Body of pancreas (tissue), 4 donors: ENCODE data around the gene TMF1. TPM values are rescaled to one million over a fixed set of nuclear protein-coding genes. Genes with fewer than 3 reads are reported as not detected.

Experiments
- ATAC-seq: fragments of 150-250 bp; one replicate; pipeline ENCODE4 v1.9.1; 2016
- DNase-seq, 4 donors: peaks; one replicate each; pipeline ENCODE4 v3.0.0-alpha.2; 2019
- H3K27ac ChIP-seq, 4 donors: fragments of 200-600 bp; sonication (generic); 1 replicate in 3 of 4; 2 replicates in 1 of 4; pipeline versions ENCODE4 v1.5.1 to v1.6.1; 2016 to 2019; ENCODE audit warnings: mild to moderate bottlenecking in 1 of 4, mixed read lengths in 1 of 4, moderate library complexity in 1 of 4
- H3K27me3 ChIP-seq, 2 donors: fragments of 200-600 bp; sonication (generic); one replicate each; pipeline ENCODE4 v1.6.0; 2016; ENCODE audit warnings: mild to moderate bottlenecking in 1 of 2
- H3K36me3 ChIP-seq, 2 donors: fragments of 200-600 bp; sonication (generic); replicated peaks in 1 of 2; 2 replicates each; pipeline ENCODE4 v1.5.1; 2016; ENCODE audit warnings: low read depth in 2 of 2; ENCODE audit not compliant: insufficient read depth in 1 of 2
- H3K4me1 ChIP-seq: fragments of 200-600 bp; sonication (generic); one replicate; pipeline ENCODE4 v1.6.0; 2016
- H3K4me3 ChIP-seq, 2 donors: fragments of 200-600 bp; sonication (generic); 1 replicate in 1 of 2; 2 replicates in 1 of 2; pipeline ENCODE4 v1.5.1; 2016 to 2019
- H3K9me3 ChIP-seq, 3 donors: fragments of 200-600 bp; sonication (generic); 1 replicate in 2 of 3; 2 replicates in 1 of 3; pipeline ENCODE4 v1.5.1; 2016
- CTCF ChIP-seq, 7 experiments: fragments of 450-650 bp in 4 of 7; fragments of 200-600 bp in 3 of 7; sonication (generic) in 3 of 7; IDR thresholded peaks; one replicate each; pipeline ENCODE4 v1.5.1; 2016 to 2019; ENCODE audit warnings: antibody characterized with exemption in 7 of 7
- POLR2A ChIP-seq, 3 donors: fragments of 450-650 bp; IDR thresholded peaks; one replicate each; pipeline ENCODE4 v1.6.1; 2016; ENCODE audit warnings: antibody characterized with exemption in 3 of 3, mild to moderate bottlenecking in 2 of 3
- WGBS, 2 donors: methylation state at CpG; one replicate each; pipeline ENCODE4 v1.1.5; 2017; 5-methylcytosine and 5-hydroxymethylcytosine counted together
- intact Hi-C: fragments of 100-400 bp; cut with DNase I; formaldehyde crosslinking; loops from one replicate; pipeline ENCODE4 v1.15.1; 2023
- total RNA-seq, 2 donors: library from RNA; depleted of rRNA; stranded (reverse); fragments of >200 nt; gene quantifications; one replicate each; pipeline ENCODE4 v1.1.0, GENCODE V29; 2016

The TMF1 gene, protein sequence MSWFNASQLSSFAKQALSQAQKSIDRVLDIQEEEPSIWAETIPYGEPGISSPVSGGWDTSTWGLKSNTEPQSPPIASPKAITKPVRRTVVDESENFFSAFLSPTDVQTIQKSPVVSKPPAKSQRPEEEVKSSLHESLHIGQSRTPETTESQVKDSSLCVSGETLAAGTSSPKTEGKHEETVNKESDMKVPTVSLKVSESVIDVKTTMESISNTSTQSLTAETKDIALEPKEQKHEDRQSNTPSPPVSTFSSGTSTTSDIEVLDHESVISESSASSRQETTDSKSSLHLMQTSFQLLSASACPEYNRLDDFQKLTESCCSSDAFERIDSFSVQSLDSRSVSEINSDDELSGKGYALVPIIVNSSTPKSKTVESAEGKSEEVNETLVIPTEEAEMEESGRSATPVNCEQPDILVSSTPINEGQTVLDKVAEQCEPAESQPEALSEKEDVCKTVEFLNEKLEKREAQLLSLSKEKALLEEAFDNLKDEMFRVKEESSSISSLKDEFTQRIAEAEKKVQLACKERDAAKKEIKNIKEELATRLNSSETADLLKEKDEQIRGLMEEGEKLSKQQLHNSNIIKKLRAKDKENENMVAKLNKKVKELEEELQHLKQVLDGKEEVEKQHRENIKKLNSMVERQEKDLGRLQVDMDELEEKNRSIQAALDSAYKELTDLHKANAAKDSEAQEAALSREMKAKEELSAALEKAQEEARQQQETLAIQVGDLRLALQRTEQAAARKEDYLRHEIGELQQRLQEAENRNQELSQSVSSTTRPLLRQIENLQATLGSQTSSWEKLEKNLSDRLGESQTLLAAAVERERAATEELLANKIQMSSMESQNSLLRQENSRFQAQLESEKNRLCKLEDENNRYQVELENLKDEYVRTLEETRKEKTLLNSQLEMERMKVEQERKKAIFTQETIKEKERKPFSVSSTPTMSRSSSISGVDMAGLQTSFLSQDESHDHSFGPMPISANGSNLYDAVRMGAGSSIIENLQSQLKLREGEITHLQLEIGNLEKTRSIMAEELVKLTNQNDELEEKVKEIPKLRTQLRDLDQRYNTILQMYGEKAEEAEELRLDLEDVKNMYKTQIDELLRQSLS
- 10 to 100 TPM; 16.8 to 17.1 TPM for total RNA-seq

DNA sequence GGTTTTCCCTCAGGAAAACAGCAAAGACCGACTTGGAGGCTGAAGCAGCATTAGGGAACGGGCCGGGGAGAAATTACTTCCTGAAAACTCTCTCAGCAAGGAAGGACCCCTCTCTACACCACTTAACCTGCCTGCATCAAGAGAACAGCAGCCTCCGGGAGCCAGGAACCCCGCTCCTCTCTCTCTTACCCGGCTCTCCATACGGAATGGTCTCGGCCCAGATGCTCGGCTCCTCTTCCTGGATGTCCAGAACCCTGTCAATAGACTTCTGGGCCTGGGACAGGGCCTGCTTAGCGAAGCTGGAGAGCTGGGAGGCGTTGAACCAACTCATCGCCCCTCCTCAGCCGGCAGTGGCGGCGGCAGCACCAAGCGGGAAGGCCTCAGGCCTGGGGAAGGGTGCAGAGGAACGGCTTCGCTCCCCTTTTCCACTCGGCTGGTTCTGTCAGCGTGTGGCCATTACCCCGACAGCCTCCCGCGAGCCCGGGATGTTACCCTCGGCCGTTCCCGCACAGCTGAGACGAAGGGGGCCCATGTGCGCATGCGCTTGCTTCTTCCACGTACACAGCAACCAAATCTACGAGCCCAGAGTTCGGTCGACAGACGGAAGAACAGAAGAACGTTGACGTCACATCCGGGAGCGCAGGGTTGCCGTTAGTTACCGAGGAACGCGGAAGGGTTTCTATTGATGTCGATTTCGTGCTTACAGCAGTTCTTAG is at the start of gene TMF1:
TMF1 (minus strand) TSS at position 578 of the 716 bp plus-strand sequence; CDS start at position 331, 247 bp downstream.
- TF ChIP-seq CTCF (IDR thresholded peaks at IDR 0.05) (no peak), POLR2A (IDR thresholded peaks at IDR 0.05) (peak; percentile 65 to 94 (median 93))
- intact Hi-C loops = no loop called here
- H3K27me3 ChIP-seq = no peaks in the 10 kb centered on the region
- H3K4me1 ChIP-seq = peaks cover 26% of the 10 kb centered on the region
- no peaks in the 10 kb centered on the region for H3K9me3 ChIP-seq
- DNase-seq (peak; percentile 99 to 100 (median 99)), ATAC-seq (peak; percentile 99)
- H3K36me3 ChIP-seq = peaks cover 0 to 2% of the 10 kb centered on the region in 2 donors
- peak within 1 kb of the TSS; percentile 85 to 96 (median 93) for H3K27ac ChIP-seq
- 0 to 1% methylated on average over 32 to 45 of the region's 45 CpGs for WGBS, 2 donors
- peak within 1 kb of the TSS; percentile 53 to 84 for H3K4me3 ChIP-seq

- Histone ChIP-seq H3K27ac (no peak overlapping the region), H3K36me3 (peaks cover 2 to 19% of the 10 kb centered on the region in 2 donors), H3K4me3 (no peak overlapping the region), H3K4me1 (peaks cover 28% of the 10 kb centered on the region), H3K9me3 (no peaks in the 10 kb centered on the region), H3K27me3 (no peaks in the 10 kb centered on the region)
- DNase-seq (no peak), ATAC-seq (no peak)
- TF ChIP-seq POLR2A (IDR thresholded peaks at IDR 0.05) (no peak), CTCF (IDR thresholded peaks at IDR 0.05) (no peak)
- intact Hi-C loops = no loop called here
- WGBS, 2 donors = 92 to 93% methylated on average over 4 of the region's 4 CpGs
Measured at GRCh38 chr3:69099576-69099975, 47.4 kb upstream of the TMF1 start.

- no peaks in the 10 kb centered on the region for H3K9me3 ChIP-seq
- no peak for TF ChIP-seq CTCF (IDR thresholded peaks at IDR 0.05)
- no peak for TF ChIP-seq POLR2A (IDR thresholded peaks at IDR 0.05)
- DNase-seq (no peak), ATAC-seq (no peak)
- H3K27ac ChIP-seq = peak overlapping the region in 1 of 4 donors; percentile 15
- intact Hi-C loops = no loop called here
- 86 to 93% methylated on average over 9 of the region's 9 CpGs for WGBS, 2 donors
- peaks cover 0 to 7% of the 10 kb centered on the region in 2 donors for H3K36me3 ChIP-seq
- H3K4me1 ChIP-seq = peaks cover 48% of the 10 kb centered on the region
- no peaks in the 10 kb centered on the region for H3K27me3 ChIP-seq
- no peak overlapping the region for H3K4me3 ChIP-seq
Measured at GRCh38 chr3:69097407-69098086, 45.4 kb upstream of the TMF1 start.

DNA sequence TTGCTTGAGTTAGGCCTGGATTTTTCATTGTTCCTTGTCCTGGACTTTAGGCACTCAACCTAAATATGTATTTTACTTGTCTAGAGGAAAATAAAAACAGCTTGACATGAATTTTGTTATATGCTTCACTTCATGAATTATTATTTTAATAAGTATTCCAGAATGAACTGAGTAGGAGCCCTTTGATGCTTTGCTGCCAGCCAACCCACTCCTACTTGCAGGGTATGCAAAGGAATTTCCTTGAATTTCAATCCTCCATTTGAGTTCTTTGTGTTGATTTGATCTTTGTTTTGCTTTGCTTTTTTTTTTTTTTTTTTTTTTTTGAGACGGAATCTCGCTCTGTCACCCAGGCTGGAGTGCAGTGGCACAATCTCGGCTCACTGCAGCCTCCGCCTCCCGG is 44.2 kb upstream of the TMF1 start:
- 78 to 83% methylated on average over 4 to 5 of the region's 5 CpGs for WGBS, 2 donors

More for the DNA sequence above, 44.2 kb upstream of the TMF1 start:
- H3K4me3 ChIP-seq = no peak overlapping the region
- intact Hi-C loops = no loop called here
- TF ChIP-seq POLR2A (IDR thresholded peaks at IDR 0.05) (no peak), CTCF (IDR thresholded peaks at IDR 0.05) (no peak)
- no peaks in the 10 kb centered on the region for H3K36me3 ChIP-seq
- H3K27ac ChIP-seq = peak overlapping the region in 1 of 4 donors; percentile 56
- no peaks in the 10 kb centered on the region for H3K27me3 ChIP-seq
- ATAC-seq = no peak
- H3K9me3 ChIP-seq = no peaks in the 10 kb centered on the region
- DNase-seq = no peak
- peaks cover 60% of the 10 kb centered on the region for H3K4me1 ChIP-seq
